ENCODE data around the gene YTHDC1. TPM values are rescaled to one million over a fixed set of nuclear protein-coding genes. Genes with fewer than 3 reads are reported as not detected.

Gene YTHDC1
- total RNA-seq, 1 donor from 2014 or later, result 94.3 TPM

DNA sequence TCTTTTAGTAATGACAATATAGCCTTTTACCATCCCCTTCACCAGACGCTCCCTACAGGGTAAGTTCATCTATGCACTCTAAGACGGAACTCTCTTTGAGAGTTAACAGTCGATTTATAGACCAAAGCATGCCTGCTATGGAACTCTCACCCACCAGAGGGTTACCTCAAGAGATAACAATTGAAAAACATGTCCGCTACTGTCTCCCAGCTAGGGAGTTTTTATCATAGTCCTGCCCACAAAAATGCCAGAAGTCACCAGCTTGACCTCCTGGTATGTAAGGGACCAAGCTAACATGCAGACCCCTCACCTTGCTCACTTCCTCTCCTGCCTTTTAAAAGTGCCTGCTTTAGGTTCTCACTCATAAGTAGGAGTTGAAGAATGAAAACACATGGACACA is 16.7 kb upstream of the YTHDC1 start:
- no peaks in the 10 kb centered on the region for H3K36me3 ChIP-seq
- no peaks in the 10 kb centered on the region for H3K4me1 ChIP-seq
- no peak overlapping the region for H3K4me3 ChIP-seq
- ATAC-seq (no peak), DNase-seq (no peak)
- no peaks in the 10 kb centered on the region for H3K27me3 ChIP-seq
- TF ChIP-seq, protein P1, sequence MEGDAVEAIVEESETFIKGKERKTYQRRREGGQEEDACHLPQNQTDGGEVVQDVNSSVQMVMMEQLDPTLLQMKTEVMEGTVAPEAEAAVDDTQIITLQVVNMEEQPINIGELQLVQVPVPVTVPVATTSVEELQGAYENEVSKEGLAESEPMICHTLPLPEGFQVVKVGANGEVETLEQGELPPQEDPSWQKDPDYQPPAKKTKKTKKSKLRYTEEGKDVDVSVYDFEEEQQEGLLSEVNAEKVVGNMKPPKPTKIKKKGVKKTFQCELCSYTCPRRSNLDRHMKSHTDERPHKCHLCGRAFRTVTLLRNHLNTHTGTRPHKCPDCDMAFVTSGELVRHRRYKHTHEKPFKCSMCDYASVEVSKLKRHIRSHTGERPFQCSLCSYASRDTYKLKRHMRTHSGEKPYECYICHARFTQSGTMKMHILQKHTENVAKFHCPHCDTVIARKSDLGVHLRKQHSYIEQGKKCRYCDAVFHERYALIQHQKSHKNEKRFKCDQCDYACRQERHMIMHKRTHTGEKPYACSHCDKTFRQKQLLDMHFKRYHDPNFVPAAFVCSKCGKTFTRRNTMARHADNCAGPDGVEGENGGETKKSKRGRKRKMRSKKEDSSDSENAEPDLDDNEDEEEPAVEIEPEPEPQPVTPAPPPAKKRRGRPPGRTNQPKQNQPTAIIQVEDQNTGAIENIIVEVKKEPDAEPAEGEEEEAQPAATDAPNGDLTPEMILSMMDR (IDR thresholded peaks at IDR 0.05), result no peak
- no peak overlapping the region for H3K27ac ChIP-seq
- intact Hi-C loops (cut with DNase I), result no loop called here
- no peaks in the 10 kb centered on the region for H3K9me3 ChIP-seq

DNA sequence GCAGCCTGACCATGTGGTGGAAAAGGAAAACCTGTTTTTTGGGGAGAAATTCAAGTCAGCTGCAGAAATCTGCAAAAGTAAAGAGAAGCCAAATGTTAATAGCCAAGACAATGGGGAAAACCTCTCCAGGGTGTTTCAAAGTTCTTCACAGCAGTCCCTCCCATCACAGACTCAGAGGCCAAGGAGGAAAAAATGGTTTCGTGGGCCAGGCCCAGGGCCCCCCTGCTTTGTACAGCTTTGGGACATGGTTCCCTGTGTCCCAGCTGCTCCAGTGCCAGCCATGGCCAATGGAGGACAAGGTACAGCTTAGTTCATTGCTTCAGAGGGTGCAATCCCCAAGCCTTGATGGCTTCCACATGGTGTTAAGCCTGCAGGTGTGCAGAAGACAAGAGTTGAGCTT is 15.2 kb upstream of the YTHDC1 start:
- no peaks in the 10 kb centered on the region for H3K4me1 ChIP-seq
- H3K4me3 ChIP-seq, result no peak overlapping the region
- intact Hi-C loops (cut with DNase I), result no loop called here
- TF ChIP-seq, protein P1 (IDR thresholded peaks at IDR 0.05), result no peak
- no peak for DNase-seq
- H3K27ac ChIP-seq, result no peak overlapping the region
- H3K27me3 ChIP-seq, result no peaks in the 10 kb centered on the region
- H3K36me3 ChIP-seq, result no peaks in the 10 kb centered on the region
- no peak for ATAC-seq
- H3K9me3 ChIP-seq, result no peaks in the 10 kb centered on the region

DNA sequence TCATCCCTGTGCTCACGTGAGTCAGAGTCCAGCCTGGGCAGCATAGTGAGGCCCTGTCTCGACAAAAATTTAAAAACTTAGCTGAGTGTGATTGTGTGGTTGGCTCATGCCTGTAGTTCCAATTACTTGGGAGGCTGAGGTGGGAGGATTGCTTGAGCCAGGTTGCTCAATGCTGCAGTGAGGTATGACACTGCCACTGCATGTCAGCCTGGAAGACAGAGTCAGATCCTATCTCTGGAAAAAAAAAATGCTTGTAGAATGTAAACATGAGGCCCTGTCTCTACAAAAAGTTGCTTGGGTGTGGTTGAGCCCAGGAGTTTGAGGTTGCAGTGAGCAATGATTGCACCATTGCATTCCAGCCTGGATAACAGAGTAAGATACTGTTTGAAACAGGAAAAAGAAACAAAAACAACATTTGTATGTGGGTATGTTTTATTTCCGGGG is 11.3 kb upstream of the YTHDC1 start:
- TF ChIP-seq, protein P1 (IDR thresholded peaks at IDR 0.05), result no peak
- ATAC-seq (no peak), DNase-seq (no peak)
- H3K4me1 ChIP-seq, result no peaks in the 10 kb centered on the region
- no peak overlapping the region for H3K27ac ChIP-seq
- H3K9me3 ChIP-seq, result no peaks in the 10 kb centered on the region
- intact Hi-C loops (cut with DNase I), result no loop called here
- no peaks in the 10 kb centered on the region for H3K27me3 ChIP-seq
- H3K36me3 ChIP-seq, result no peaks in the 10 kb centered on the region
- no peak overlapping the region for H3K4me3 ChIP-seq

DNA sequence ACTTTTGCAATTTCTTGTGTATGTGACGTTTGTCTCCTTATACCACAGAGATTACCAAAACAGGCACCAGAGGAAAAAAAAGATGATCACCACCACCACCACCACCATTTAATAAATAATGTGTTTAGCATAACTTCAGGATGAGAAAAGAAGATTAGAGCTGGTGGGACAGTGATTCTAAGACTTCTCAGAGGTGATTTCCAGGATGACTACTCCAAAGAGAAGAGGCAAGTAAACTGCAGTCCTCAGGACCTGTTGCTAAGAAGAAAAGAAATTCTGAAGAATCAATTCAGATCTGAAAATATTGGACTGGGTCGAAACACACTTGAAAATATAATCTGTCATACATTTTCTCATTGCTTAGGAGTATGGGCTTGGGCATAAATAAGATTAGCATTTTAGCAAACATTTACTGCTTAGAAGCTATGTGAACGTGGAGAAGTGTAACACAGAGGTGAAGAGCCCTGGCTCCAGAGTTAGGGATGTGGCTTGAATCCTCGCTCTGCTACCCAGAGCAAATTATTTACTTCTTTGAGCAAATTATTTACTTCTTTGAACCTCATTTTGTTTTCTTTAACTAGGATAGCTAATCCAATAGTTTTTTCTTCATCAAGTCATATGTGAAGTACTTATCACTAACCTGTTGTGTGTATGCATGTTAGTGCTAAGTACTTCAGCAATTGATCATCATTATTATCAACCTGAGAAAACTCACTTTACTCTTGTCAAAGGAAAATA is 10.5 kb upstream of the YTHDC1 start:
- ATAC-seq (no peak), DNase-seq (no peak)
- no peaks in the 10 kb centered on the region for H3K27me3 ChIP-seq
- H3K36me3 ChIP-seq, result no peaks in the 10 kb centered on the region
- no peaks in the 10 kb centered on the region for H3K9me3 ChIP-seq
- intact Hi-C loops (cut with DNase I), result no loop called here
- TF ChIP-seq, protein P1 (IDR thresholded peaks at IDR 0.05), result no peak
- H3K4me1 ChIP-seq, result no peaks in the 10 kb centered on the region
- no peak overlapping the region for H3K27ac ChIP-seq
- H3K4me3 ChIP-seq, result no peak overlapping the region

DNA sequence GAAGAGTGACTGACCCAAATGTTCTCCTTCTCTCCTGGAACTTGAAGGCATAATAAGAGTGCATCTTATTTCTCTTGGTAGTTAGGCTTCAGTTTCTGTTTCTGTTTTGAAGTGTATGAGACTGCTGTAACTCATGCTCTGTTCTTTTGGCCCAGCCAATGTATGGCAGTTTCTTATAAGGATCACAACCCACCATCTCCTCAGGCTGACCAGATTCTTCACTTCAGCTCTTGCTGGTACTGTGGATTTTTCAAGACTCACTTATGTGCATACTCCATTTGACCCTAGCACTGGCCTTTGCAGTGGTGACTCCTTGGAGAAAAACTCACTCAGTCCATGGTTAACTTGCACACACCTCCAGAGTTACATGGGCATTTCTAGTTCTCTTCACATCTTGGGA is 9.6 kb upstream of the YTHDC1 start:
- ATAC-seq, result no peak
- no peaks in the 10 kb centered on the region for H3K36me3 ChIP-seq
- H3K4me3 ChIP-seq, result no peak overlapping the region
- DNase-seq, result no peak
- TF ChIP-seq, protein P1 (IDR thresholded peaks at IDR 0.05), result no peak
- H3K4me1 ChIP-seq, result no peaks in the 10 kb centered on the region
- H3K27ac ChIP-seq, result no peak overlapping the region
- no peaks in the 10 kb centered on the region for H3K27me3 ChIP-seq
- no peaks in the 10 kb centered on the region for H3K9me3 ChIP-seq
- intact Hi-C loops (cut with DNase I), result no loop called here
